OCI-LY7 (cell line): ENCODE results near the gene POLL. TPM values are rescaled to one million over a fixed set of nuclear protein-coding genes. Genes with fewer than 3 reads are reported as not detected.

Source experiments
- BruUV-seq: library from RNA; stranded (reverse); fragments of 400-500 nt; replicated peaks from 2 replicates; lab custom pipeline; 2021; lab: Mats Ljungman, UMichigan
- CTCF ChIA-PET: fragments of 300-600 bp; sonication (Branson Sonifier 250); formaldehyde crosslinking; loops from one replicate; lab custom pipeline; 2022; ENCODE audit warnings: antibody characterized with exemption; ENCODE audit not compliant: unreplicated experiment; lab: Charles Lee
- POLR2A ChIA-PET: fragments of 300-600 bp; sonication (Branson Sonifier 250); formaldehyde crosslinking; loops from one replicate; lab custom pipeline; 2022; ENCODE audit warnings: antibody characterized with exemption; lab: Charles Lee
- DNase-seq: peaks from one replicate; pipeline ENCODE4 v3.0.0-alpha.2; 2015; ENCODE audit warnings: low spot score
- H2AFZ ChIP-seq: fragments of 200-600 bp; sonication (generic), shearing (Covaris generic); 2 replicates; pipeline ENCODE4 v1.6.1; 2014; ENCODE audit warnings: mild to moderate bottlenecking, antibody characterized with exemption, low read length, moderate library complexity
- H3K27ac ChIP-seq: fragments of 200-600 bp; sonication (generic); 2 replicates; pipeline ENCODE4 v1.5.1; 2014; ENCODE audit warnings: mixed run types, low read depth, mild to moderate bottlenecking, moderate library complexity, low read length, inconsistent platforms; ENCODE audit not compliant: poor library complexity, severe bottlenecking
- H3K36me3 ChIP-seq: fragments of 200-600 bp; sonication (generic); 2 replicates; pipeline ENCODE4 v1.6.1; 2014; ENCODE audit warnings: mild to moderate bottlenecking, antibody characterized with exemption, low read length, moderate library complexity, mixed read lengths; ENCODE audit not compliant: insufficient read depth
- H3K4me1 ChIP-seq: fragments of 200-600 bp; sonication (generic); 2 replicates; pipeline ENCODE4 v1.5.1; 2014; ENCODE audit warnings: mild to moderate bottlenecking, low read length; ENCODE audit not compliant: insufficient read depth, poor library complexity, severe bottlenecking
- H3K4me2 ChIP-seq: fragments of 200-600 bp; sonication (generic); 2 replicates; pipeline ENCODE4 v1.6.1; 2014; ENCODE audit warnings: mild to moderate bottlenecking, low read length
- H3K4me3 ChIP-seq: fragments of 200-600 bp; sonication (generic); 2 replicates; pipeline ENCODE4 v1.5.1; 2014; ENCODE audit warnings: mild to moderate bottlenecking, low read depth, low read length; ENCODE audit not compliant: poor library complexity, severe bottlenecking
- H3K79me2 ChIP-seq: fragments of 200-600 bp; sonication (generic); 2 replicates; pipeline ENCODE4 v1.6.1; 2016; ENCODE audit warnings: low read depth, mild to moderate bottlenecking, low read length, moderate library complexity, mixed read lengths; ENCODE audit not compliant: insufficient read depth
- H3K9me2 ChIP-seq: fragments of 200-600 bp; sonication (generic); 2 replicates; pipeline ENCODE4 v1.6.1; 2016; ENCODE audit warnings: mild to moderate bottlenecking, low read length, mixed read lengths; ENCODE audit not compliant: insufficient read depth
- H3K9me3 ChIP-seq: fragments of 200-600 bp; sonication (generic); 2 replicates; pipeline ENCODE4 v1.6.1; 2014; ENCODE audit warnings: mild to moderate bottlenecking, mixed run types, low read length, mixed read lengths
- H4K20me1 ChIP-seq: fragments of 200-600 bp; sonication (generic); 2 replicates; pipeline ENCODE4 v1.6.1; 2014; ENCODE audit warnings: mild to moderate bottlenecking, antibody characterized with exemption, low read length, moderate library complexity, mixed read lengths; ENCODE audit not compliant: insufficient read depth
- CTCF ChIP-seq: fragments of 200-600 bp; sonication (generic); conservative IDR thresholded peaks from 2 replicates; pipeline ENCODE4 v1.5.1; 2014; ENCODE audit warnings: mild to moderate bottlenecking, antibody characterized with exemption, low read length, moderate library complexity, mixed read lengths
- EZH2phosphoT487 ChIP-seq: fragments of 200-600 bp; sonication (generic); IDR thresholded peaks from 2 replicates; pipeline ENCODE4 v1.6.1; 2018; ENCODE audit warnings: low read depth, borderline replicate concordance, mild to moderate bottlenecking, mixed run types, antibody characterized with exemption, low read length, moderate library complexity, mixed read lengths
- intact Hi-C: fragments of 100-400 bp; cut with micrococcal nuclease; formaldehyde crosslinking; loops from one replicate; pipeline ENCODE4 v1.10.0; 2022; ENCODE audit not compliant: unreplicated experiment
- total RNA-seq, 2 experiments: library from RNA; depleted of rRNA in 1 of 2; stranded (reverse); fragments of >200 nt in 1 of 2; shearing (Covaris generic) in 1 of 2; gene quantifications; 2 replicates each; pipeline ENCODE4 v1.2.3, GENCODE V29; 2014 to 2022

The POLL gene
- total RNA-seq, 2 experiments from 2014 or later: 22.0 to 34.0 TPM

GRCh38 chr10:101578192-101578591 lies 9.9 kb downstream of the POLL start:
- no peak overlapping the region for H3K4me2 ChIP-seq
- no peak overlapping the region for H3K27ac ChIP-seq
- intact Hi-C loops: no loop called here
- H4K20me1 ChIP-seq: no peaks in the 10 kb centered on the region
- H3K9me3 ChIP-seq: no peaks in the 10 kb centered on the region
- no peak for DNase-seq
- no peaks in the 10 kb centered on the region for H3K9me2 ChIP-seq
- no TSS peak for BruUV-seq
- CTCF ChIA-PET: interaction anchor here (0.5 kb wide), 1 partner anchor 1881 kb away, joined by 9 read pairs; the partner anchor contains the start of gene CALHM1
- H3K36me3 ChIP-seq: 0 out of 2 replicates have a peak, but pooled peaks cover 3% of the 10 kb centered on the region
- peaks cover 8% of the 10 kb centered on the region for H3K4me1 ChIP-seq
- POLR2A ChIA-PET: no interaction called here
- TF ChIP-seq EZH2phosphoT487 (no peak), CTCF (no peak)
- H3K4me3 ChIP-seq: no peak overlapping the region
- H2AFZ ChIP-seq: no peak overlapping the region
- H3K79me2 ChIP-seq: no peaks in the 10 kb centered on the region

GRCh38 chr10:101577121-101577871 lies 10.8 kb downstream of the POLL start:
- Histone ChIP-seq H3K4me1 (peaks cover 8% of the 10 kb centered on the region), H3K79me2 (no peaks in the 10 kb centered on the region), H2AFZ (no peak overlapping the region), H4K20me1 (no peaks in the 10 kb centered on the region), H3K9me3 (no peaks in the 10 kb centered on the region), H3K36me3 (0 out of 2 replicates have a peak, but pooled peaks cover 3% of the 10 kb centered on the region), H3K4me2 (no peak overlapping the region), H3K27ac (no peak overlapping the region), H3K4me3 (no peak overlapping the region), H3K9me2 (no peaks in the 10 kb centered on the region)
- CTCF ChIA-PET: no interaction called here
- BruUV-seq: no TSS peak
- intact Hi-C loops: no loop called here
- no peak for TF ChIP-seq CTCF
- TF ChIP-seq EZH2phosphoT487: no peak
- DNase-seq: no peak
- POLR2A ChIA-PET: interaction anchor here (0.9 kb wide), 1 partner anchor 204 kb away, joined by 4 read pairs; no protein-coding TSS in a partner anchor
